KMS-11 (cell line): ENCODE data around the gene RPTOR.

ENCODE experiments used
- H2AFZ ChIP-seq: fragments of 200-600 bp; sonication (generic); 2 replicates; pipeline ENCODE4 v1.6.1; 2016; ENCODE audit warnings: antibody characterized with exemption, mixed run types, low read depth
- H3K27ac ChIP-seq: fragments of 200-600 bp; sonication (generic); 2 replicates; pipeline ENCODE4 v1.6.1; 2016; ENCODE audit warnings: mild to moderate bottlenecking, mixed run types
- H3K27me3 ChIP-seq: fragments of 200-600 bp; sonication (generic); 2 replicates; pipeline ENCODE4 v1.6.1; 2017; ENCODE audit warnings: mild to moderate bottlenecking, low read depth, mixed run types, moderate library complexity; ENCODE audit not compliant: insufficient read depth
- H3K36me3 ChIP-seq: fragments of 200-600 bp; sonication (generic); 2 replicates; pipeline ENCODE4 v1.6.1; 2017; ENCODE audit warnings: mild to moderate bottlenecking, mixed run types; ENCODE audit not compliant: insufficient read depth
- H3K4me1 ChIP-seq: fragments of 200-600 bp; sonication (generic); 2 replicates; pipeline ENCODE4 v1.6.1; 2016; ENCODE audit warnings: mild to moderate bottlenecking, low read depth, mixed run types; ENCODE audit not compliant: poor library complexity, severe bottlenecking
- H3K4me2 ChIP-seq: fragments of 200-600 bp; sonication (generic); 2 replicates; pipeline ENCODE4 v1.7.0; 2016; ENCODE audit warnings: mild to moderate bottlenecking, mixed run types
- H3K4me3 ChIP-seq: fragments of 200-600 bp; sonication (generic); IDR thresholded peaks from 2 replicates; pipeline ENCODE4 v1.6.1; 2017; ENCODE audit warnings: low read depth, low read length, mixed read lengths; ENCODE audit not compliant: insufficient read depth
- H3K79me2 ChIP-seq: fragments of 200-600 bp; sonication (generic); 2 replicates; pipeline ENCODE4 v1.6.1; 2016; ENCODE audit warnings: low read depth, mixed run types; ENCODE audit not compliant: insufficient read depth
- H3K9ac ChIP-seq: fragments of 200-600 bp; sonication (generic); 2 replicates; pipeline ENCODE4 v1.6.1; 2016; ENCODE audit warnings: mild to moderate bottlenecking, mixed run types
- H4K20me1 ChIP-seq: fragments of 200-600 bp; sonication (generic); 2 replicates; pipeline ENCODE4 v1.6.1; 2016; ENCODE audit warnings: mild to moderate bottlenecking, mixed run types; ENCODE audit not compliant: insufficient read depth
- TF ChIP-seq, protein P1 (sequence below): fragments of 200-600 bp; sonication (generic); conservative IDR thresholded peaks from 2 replicates; pipeline ENCODE4 v1.6.1; 2017; ENCODE audit warnings: low read depth, mild to moderate bottlenecking, antibody characterized with exemption, low read length, moderate library complexity, mixed read lengths

Gene RPTOR

DNA sequence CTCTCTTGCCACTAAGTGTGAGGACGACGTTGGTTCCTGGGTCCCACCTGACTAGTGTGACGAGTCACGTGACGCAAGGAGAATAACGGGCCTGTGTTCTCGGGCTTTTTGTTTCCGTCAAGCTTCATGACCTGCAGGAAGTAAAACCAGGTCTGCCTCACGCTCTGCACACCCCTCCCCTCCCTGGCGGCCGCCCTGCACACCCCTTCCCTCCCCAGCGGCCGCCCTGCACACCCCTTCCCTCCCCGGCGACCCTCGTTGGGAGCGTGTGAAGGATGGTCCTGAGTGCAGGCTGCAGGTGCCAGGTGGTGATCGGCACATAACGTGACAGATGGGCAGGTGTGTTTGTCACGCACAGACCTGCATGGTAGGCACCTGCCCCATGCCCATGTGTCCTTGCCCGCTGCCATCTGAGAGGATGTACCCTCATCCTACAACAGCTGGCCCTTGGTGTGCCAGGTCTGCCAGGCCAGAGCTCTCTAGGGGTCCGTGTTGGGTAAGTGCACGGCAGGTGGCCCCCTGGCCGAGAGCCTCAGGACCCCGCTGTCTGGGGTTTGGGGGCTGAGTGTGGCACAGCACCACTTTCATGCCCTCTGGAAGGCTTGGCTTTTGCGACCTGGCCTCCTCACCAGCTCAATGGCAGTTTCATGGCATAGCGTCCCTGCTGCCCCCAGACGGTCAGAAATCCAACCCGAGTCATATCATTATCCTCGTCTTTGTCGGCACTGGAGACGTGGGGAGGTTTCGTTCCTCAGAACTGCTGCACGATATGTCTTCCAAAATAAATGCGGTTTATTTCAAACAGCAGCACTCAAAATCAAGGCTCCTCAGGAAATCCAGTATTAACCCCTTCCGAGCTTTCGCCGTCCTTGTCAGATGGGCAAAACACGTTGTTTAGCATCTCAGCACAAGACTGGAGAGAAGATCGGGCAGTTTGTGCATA is 255.2 kb downstream of the RPTOR start:
- Histone ChIP-seq H3K79me2 (no peaks in the 10 kb centered on the region), H2AFZ (no peak overlapping the region), H4K20me1 (no peaks in the 10 kb centered on the region), H3K4me2 (no peak overlapping the region), H3K36me3 (no peaks in the 10 kb centered on the region), H3K27ac (no peak overlapping the region), H3K27me3 (no peaks in the 10 kb centered on the region), H3K4me3 (no peak overlapping the region), H3K9ac (no peak overlapping the region), H3K4me1 (no peaks in the 10 kb centered on the region)
- TF ChIP-seq, protein P1, sequence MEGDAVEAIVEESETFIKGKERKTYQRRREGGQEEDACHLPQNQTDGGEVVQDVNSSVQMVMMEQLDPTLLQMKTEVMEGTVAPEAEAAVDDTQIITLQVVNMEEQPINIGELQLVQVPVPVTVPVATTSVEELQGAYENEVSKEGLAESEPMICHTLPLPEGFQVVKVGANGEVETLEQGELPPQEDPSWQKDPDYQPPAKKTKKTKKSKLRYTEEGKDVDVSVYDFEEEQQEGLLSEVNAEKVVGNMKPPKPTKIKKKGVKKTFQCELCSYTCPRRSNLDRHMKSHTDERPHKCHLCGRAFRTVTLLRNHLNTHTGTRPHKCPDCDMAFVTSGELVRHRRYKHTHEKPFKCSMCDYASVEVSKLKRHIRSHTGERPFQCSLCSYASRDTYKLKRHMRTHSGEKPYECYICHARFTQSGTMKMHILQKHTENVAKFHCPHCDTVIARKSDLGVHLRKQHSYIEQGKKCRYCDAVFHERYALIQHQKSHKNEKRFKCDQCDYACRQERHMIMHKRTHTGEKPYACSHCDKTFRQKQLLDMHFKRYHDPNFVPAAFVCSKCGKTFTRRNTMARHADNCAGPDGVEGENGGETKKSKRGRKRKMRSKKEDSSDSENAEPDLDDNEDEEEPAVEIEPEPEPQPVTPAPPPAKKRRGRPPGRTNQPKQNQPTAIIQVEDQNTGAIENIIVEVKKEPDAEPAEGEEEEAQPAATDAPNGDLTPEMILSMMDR, result no peak

DNA sequence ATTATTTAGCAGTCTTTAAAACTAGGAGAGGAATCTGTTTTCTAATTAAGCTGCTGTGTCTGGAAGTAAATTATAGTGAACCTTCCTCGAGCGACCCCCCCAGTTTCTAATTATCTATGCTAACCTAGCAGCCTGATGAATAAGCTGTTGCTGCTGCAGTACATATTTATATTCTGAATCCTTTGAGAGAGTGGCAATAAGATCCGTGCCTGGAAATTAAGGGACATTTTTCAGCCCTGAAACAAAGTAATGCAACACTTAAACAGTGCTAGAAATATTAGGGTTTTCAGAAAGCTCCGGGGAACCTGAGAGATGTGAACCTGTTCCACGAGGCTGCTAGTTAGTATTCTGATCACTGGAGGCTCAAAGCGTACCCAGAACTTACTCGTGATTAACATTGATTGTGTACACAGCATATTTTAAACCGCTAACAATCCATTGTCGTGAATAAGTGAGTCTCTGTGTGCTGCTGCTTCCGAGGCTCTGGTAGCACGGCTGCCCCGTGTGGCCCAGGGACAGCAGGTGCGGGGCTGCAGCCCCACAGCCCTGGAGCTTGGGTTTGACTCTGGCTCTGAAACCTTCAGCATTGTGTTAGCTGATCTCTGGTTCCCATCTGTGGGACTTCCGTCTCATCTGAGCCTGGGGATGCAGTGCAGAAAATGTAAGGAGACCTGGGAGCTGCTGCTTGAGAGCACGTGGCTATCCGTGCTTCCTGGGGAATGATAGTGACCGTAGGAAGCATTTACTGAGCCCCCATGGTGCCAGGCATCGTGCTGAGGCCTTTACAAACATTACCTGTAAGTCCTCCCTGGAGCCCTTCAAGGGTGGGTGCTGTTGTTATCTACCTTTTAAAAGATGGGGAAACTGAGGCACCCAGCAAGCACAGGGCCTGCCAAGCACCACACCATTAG is 256.1 kb downstream of the RPTOR start:
- Histone ChIP-seq H3K27ac (no peak overlapping the region), H3K36me3 (no peaks in the 10 kb centered on the region), H3K4me2 (no peak overlapping the region), H3K4me3 (no peak overlapping the region), H3K4me1 (no peaks in the 10 kb centered on the region), H4K20me1 (no peaks in the 10 kb centered on the region), H3K9ac (no peak overlapping the region), H3K27me3 (no peaks in the 10 kb centered on the region), H3K79me2 (no peaks in the 10 kb centered on the region), H2AFZ (no peak overlapping the region)
- TF ChIP-seq, protein P1, result no peak

DNA sequence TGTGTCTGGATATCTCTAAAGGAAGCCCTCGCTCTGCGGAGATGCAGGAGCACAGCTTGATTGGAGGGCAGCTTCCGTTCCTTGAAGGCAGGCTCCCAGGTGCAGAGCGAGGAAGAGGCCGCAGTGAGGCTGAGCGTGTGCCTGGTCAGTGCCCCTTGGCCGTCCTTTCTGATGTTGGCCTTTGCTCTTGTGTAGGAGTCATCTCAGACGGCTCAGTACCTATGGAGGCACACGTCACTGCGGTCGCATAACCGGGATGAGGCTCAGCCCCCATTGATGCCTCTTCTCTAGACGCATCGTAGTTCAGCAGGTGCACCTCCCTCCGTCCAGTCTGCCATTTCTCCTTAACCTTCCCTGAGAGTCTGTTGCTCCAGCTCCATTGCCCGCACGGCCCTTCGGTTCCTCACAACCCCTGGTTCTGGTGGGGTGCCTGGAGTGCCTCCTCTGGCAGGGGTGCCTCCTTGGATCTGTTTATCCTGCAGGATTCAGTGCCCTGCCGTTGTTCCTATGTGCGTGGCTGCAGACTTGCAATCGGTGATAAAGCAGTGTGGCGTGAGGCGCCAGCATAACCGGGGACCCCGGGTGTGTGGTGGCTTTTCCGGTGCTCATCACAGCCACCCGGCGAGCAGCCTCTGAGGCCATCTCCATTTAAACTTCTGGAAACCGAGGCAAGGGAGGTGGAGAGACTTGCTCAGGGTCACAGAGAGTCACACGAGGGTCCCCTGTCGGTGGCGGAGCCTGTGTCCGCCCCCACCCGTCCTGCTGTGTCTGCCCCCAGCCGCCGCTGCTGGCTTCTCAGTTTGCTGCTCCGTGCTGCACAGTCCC is 258.2 kb downstream of the RPTOR start:
- H3K9ac ChIP-seq, result no peak overlapping the region
- TF ChIP-seq, protein P1, result no peak

More for the DNA sequence above, 258.2 kb downstream of the RPTOR start:
- Histone ChIP-seq H3K79me2 (no peaks in the 10 kb centered on the region), H3K4me1 (no peaks in the 10 kb centered on the region), H3K4me2 (no peak overlapping the region), H3K27ac (no peak overlapping the region), H2AFZ (no peak overlapping the region), H3K4me3 (no peak overlapping the region), H3K27me3 (no peaks in the 10 kb centered on the region), H4K20me1 (no peaks in the 10 kb centered on the region), H3K36me3 (no peaks in the 10 kb centered on the region)
